Liver (tissue), 9 donors: ENCODE data around the gene AAMDC. TPM values are rescaled to one million over a fixed set of nuclear protein-coding genes. Genes with fewer than 3 reads are reported as not detected.

Experiments used
- DNase-seq: peaks from one replicate; pipeline ENCODE4 v3.0.0-alpha.2; 2017; ENCODE audit warnings: low spot score
- H3K27ac ChIP-seq, 2 donors: one replicate each; pipeline ENCODE4 v1.7.0; 2013; ENCODE audit warnings: inconsistent platforms in 2 of 2, low read length in 2 of 2, control low read depth in 1 of 2, low read depth in 1 of 2, mild to moderate bottlenecking in 1 of 2
- H3K27me3 ChIP-seq, 4 donors: one replicate each; pipeline versions ENCODE4 v1.6.1 to v1.7.0; 2013; ENCODE audit warnings: low read length in 3 of 4, inconsistent platforms in 1 of 4, mild to moderate bottlenecking in 1 of 4, moderate library complexity in 1 of 4; ENCODE audit not compliant: control insufficient read depth in 4 of 4, insufficient read depth in 4 of 4
- H3K36me3 ChIP-seq, 4 donors: one replicate each; pipeline versions ENCODE4 v1.6.1 to v1.7.0; 2013; ENCODE audit warnings: low read length in 3 of 4, mild to moderate bottlenecking in 3 of 4, low read depth in 1 of 4, moderate library complexity in 1 of 4; ENCODE audit not compliant: control insufficient read depth in 4 of 4, insufficient read depth in 3 of 4
- H3K4me1 ChIP-seq, 4 donors: one replicate each; pipeline versions ENCODE4 v1.6.1 to v1.7.0; 2013; ENCODE audit warnings: low read length in 3 of 4, mild to moderate bottlenecking in 3 of 4, moderate library complexity in 1 of 4; ENCODE audit not compliant: control insufficient read depth in 4 of 4, insufficient read depth in 4 of 4
- H3K4me3 ChIP-seq, 3 donors: one replicate each; pipeline versions ENCODE4 v1.6.1 to v1.7.0; 2013; ENCODE audit warnings: low read length in 3 of 3, control low read depth in 1 of 3, low read depth in 1 of 3, mild to moderate bottlenecking in 1 of 3
- H3K9ac ChIP-seq, 2 donors: one replicate each; pipeline ENCODE4 v1.7.0; 2013; ENCODE audit warnings: low read length in 2 of 2, mild to moderate bottlenecking in 2 of 2, moderate library complexity in 2 of 2, control low read depth in 1 of 2, low read depth in 1 of 2
- H3K9me3 ChIP-seq, 4 donors: one replicate each; pipeline versions ENCODE4 v1.6.1 to v1.7.0; 2013; ENCODE audit warnings: low read length in 3 of 4; ENCODE audit not compliant: control insufficient read depth in 4 of 4
- EGR1 ChIP-seq, 2 donors: IDR thresholded peaks; 2 replicates each; pipeline ENCODE4 v1.6.1; 2016 to 2018; ENCODE audit warnings: antibody characterized with exemption in 2 of 2, low read depth in 2 of 2
- FOXA1 ChIP-seq: IDR thresholded peaks from 2 replicates; pipeline ENCODE4 v1.6.1; 2016; ENCODE audit warnings: antibody characterized with exemption
- FOXA2 ChIP-seq: IDR thresholded peaks from 2 replicates; pipeline ENCODE4 v1.6.1; 2016; ENCODE audit warnings: antibody characterized with exemption
- GABPA ChIP-seq, 2 donors: IDR thresholded peaks in 1 of 2; conservative IDR thresholded peaks in 1 of 2; 2 replicates each; pipeline ENCODE4 v1.6.1; 2016; ENCODE audit warnings: antibody characterized with exemption in 2 of 2, mild to moderate bottlenecking in 1 of 2, moderate library complexity in 1 of 2
- HNF4A ChIP-seq, 2 donors: conservative IDR thresholded peaks; 2 replicates each; pipeline ENCODE4 v1.6.1; 2016; ENCODE audit warnings: antibody characterized with exemption in 2 of 2, mild to moderate bottlenecking in 2 of 2
- JUND ChIP-seq, 2 donors: IDR thresholded peaks; 2 replicates each; pipeline ENCODE4 v1.6.1; 2016; ENCODE audit warnings: antibody characterized with exemption in 2 of 2
- NR2F2 ChIP-seq: IDR thresholded peaks from 2 replicates; pipeline ENCODE4 v1.6.1; 2016; ENCODE audit warnings: antibody characterized with exemption
- RAD21 ChIP-seq, 2 donors: IDR thresholded peaks; 2 replicates each; pipeline ENCODE4 v1.6.1; 2016; ENCODE audit warnings: antibody characterized with exemption in 2 of 2, mild to moderate bottlenecking in 2 of 2
- TAF1 ChIP-seq: conservative IDR thresholded peaks from 2 replicates; pipeline ENCODE4 v1.6.1; 2016; ENCODE audit warnings: antibody characterized with exemption, mild to moderate bottlenecking
- YY1 ChIP-seq: IDR thresholded peaks from 2 replicates; pipeline ENCODE4 v1.6.1; 2016; ENCODE audit warnings: antibody characterized with exemption, mild to moderate bottlenecking
- WGBS: extraction: QIAGEN DNeasy Blood & Tissue Kit; methylation state at CpG from one replicate; pipeline ENCODE4 v1.1.7; 2013; 5-methylcytosine and 5-hydroxymethylcytosine counted together
- polyA plus RNA-seq, 2 donors: library from polyadenylated mRNA; stranded (reverse) in 1 of 2; unstranded in 1 of 2; fragments of 200-250 nt in 1 of 2; fragments of >200 nt in 1 of 2; fragmentation: Nextera tagmentation in 1 of 2; extraction: Ambion mirVana in 1 of 2; gene quantifications; one replicate each; pipeline versions ENCODE4 v1.2.1 to v1.2.3, GENCODE V29; 2013 to 2015
- total RNA-seq, 2 donors: library from RNA; depleted of rRNA; stranded (reverse); fragments of >200 nt; gene quantifications; one replicate each; pipeline ENCODE4 v1.2.3, GENCODE V29; 2014
- TF ChIP-seq, protein P1 (sequence below): IDR thresholded peaks from 2 replicates; pipeline ENCODE4 v1.6.1; 2016; ENCODE audit warnings: antibody characterized with exemption
- TF ChIP-seq, protein P2 (sequence below): IDR thresholded peaks from 2 replicates; pipeline ENCODE4 v1.6.1; 2016; ENCODE audit warnings: antibody characterized with exemption
- TF ChIP-seq, protein P3 (sequence below): fragments of 150-350 bp; IDR thresholded peaks from 2 replicates; pipeline ENCODE4 v1.5.1; 2017; ENCODE audit warnings: improper control_type of control experiment, low read depth, low read length; ENCODE audit not compliant: missing input control
- TF ChIP-seq, protein P4 (sequence below): IDR thresholded peaks from 2 replicates; pipeline ENCODE4 v1.6.1; 2016; ENCODE audit warnings: antibody characterized with exemption
- TF ChIP-seq, protein P5 (sequence below): IDR thresholded peaks from 2 replicates; pipeline ENCODE4 v1.6.1; 2016; ENCODE audit warnings: antibody characterized with exemption, mild to moderate bottlenecking
- donor health status: healthy.
- donor health status: healthy.
- donor health status: healthy.
- donor health status: healthy.
- donor health status: healthy.

AAMDC gene
- total and polyA plus RNA-seq, 4 donors, result 7.4 to 31.1 (median 13.7) TPM

DNA sequence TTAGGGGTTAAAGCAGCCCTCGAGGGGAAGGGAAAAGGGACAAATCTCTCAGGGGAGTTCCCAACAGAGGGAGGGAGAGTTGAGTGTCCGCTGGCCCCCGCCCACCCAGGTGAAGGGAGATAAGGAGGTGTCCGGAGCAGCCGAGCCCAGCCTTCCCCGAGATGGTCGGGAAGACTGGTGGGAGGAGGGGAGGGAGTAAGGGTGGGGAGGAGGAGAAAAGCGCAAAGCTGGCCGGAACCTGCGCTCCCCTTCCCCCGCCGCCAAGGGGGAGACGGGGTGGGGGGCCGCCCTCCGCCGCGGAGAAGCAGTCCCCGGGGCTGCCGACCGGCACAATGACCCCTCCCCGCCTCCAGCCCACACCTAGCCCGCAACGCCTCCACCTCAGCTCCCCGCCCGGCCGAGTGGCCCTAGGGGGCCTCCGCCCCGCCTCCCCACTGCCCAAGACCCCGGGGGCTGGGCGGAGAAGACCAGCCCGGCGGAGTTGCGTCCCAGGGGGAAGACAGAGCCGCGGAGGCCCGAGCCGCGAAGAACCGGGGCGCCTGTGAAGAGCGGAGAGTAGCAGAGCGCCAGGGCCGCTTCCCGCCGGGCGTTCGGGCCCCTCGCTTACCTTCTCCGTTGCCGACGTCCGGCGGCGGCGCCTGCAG is 901 bp upstream of the AAMDC start:
- peak overlapping the region; percentile 83 to 87 for H3K27ac ChIP-seq
- DNase-seq, result peak; percentile 52
- TF ChIP-seq YY1 (no peak), NR2F2 (no peak), EGR1 (IDR thresholded peaks at IDR 0.05; ENCODE audit: low read depth in 2 of 2) (no peak), RAD21 (IDR thresholded peaks at IDR 0.05) (no peak), TAF1 (no peak), GABPA (IDR thresholded peaks at IDR 0.05 in 1 of 2, conservative IDR thresholded peaks at IDR 0.05 in 1 of 2) (no peak), FOXA1 (no peak), JUND (IDR thresholded peaks at IDR 0.05) (no peak), FOXA2 (no peak), HNF4A (conservative IDR thresholded peaks at IDR 0.05) (no peak)
- TF ChIP-seq, protein P1, sequence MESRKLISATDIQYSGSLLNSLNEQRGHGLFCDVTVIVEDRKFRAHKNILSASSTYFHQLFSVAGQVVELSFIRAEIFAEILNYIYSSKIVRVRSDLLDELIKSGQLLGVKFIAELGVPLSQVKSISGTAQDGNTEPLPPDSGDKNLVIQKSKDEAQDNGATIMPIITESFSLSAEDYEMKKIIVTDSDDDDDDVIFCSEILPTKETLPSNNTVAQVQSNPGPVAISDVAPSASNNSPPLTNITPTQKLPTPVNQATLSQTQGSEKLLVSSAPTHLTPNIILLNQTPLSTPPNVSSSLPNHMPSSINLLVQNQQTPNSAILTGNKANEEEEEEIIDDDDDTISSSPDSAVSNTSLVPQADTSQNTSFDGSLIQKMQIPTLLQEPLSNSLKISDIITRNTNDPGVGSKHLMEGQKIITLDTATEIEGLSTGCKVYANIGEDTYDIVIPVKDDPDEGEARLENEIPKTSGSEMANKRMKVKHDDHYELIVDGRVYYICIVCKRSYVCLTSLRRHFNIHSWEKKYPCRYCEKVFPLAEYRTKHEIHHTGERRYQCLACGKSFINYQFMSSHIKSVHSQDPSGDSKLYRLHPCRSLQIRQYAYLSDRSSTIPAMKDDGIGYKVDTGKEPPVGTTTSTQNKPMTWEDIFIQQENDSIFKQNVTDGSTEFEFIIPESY, result no peak
- TF ChIP-seq, protein P2, sequence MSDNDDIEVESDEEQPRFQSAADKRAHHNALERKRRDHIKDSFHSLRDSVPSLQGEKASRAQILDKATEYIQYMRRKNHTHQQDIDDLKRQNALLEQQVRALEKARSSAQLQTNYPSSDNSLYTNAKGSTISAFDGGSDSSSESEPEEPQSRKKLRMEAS, result no peak
- TF ChIP-seq, protein P3, sequence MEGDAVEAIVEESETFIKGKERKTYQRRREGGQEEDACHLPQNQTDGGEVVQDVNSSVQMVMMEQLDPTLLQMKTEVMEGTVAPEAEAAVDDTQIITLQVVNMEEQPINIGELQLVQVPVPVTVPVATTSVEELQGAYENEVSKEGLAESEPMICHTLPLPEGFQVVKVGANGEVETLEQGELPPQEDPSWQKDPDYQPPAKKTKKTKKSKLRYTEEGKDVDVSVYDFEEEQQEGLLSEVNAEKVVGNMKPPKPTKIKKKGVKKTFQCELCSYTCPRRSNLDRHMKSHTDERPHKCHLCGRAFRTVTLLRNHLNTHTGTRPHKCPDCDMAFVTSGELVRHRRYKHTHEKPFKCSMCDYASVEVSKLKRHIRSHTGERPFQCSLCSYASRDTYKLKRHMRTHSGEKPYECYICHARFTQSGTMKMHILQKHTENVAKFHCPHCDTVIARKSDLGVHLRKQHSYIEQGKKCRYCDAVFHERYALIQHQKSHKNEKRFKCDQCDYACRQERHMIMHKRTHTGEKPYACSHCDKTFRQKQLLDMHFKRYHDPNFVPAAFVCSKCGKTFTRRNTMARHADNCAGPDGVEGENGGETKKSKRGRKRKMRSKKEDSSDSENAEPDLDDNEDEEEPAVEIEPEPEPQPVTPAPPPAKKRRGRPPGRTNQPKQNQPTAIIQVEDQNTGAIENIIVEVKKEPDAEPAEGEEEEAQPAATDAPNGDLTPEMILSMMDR, result no peak
- TF ChIP-seq, protein P4, sequence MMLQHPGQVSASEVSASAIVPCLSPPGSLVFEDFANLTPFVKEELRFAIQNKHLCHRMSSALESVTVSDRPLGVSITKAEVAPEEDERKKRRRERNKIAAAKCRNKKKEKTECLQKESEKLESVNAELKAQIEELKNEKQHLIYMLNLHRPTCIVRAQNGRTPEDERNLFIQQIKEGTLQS, result no peak
- TF ChIP-seq, protein P5, sequence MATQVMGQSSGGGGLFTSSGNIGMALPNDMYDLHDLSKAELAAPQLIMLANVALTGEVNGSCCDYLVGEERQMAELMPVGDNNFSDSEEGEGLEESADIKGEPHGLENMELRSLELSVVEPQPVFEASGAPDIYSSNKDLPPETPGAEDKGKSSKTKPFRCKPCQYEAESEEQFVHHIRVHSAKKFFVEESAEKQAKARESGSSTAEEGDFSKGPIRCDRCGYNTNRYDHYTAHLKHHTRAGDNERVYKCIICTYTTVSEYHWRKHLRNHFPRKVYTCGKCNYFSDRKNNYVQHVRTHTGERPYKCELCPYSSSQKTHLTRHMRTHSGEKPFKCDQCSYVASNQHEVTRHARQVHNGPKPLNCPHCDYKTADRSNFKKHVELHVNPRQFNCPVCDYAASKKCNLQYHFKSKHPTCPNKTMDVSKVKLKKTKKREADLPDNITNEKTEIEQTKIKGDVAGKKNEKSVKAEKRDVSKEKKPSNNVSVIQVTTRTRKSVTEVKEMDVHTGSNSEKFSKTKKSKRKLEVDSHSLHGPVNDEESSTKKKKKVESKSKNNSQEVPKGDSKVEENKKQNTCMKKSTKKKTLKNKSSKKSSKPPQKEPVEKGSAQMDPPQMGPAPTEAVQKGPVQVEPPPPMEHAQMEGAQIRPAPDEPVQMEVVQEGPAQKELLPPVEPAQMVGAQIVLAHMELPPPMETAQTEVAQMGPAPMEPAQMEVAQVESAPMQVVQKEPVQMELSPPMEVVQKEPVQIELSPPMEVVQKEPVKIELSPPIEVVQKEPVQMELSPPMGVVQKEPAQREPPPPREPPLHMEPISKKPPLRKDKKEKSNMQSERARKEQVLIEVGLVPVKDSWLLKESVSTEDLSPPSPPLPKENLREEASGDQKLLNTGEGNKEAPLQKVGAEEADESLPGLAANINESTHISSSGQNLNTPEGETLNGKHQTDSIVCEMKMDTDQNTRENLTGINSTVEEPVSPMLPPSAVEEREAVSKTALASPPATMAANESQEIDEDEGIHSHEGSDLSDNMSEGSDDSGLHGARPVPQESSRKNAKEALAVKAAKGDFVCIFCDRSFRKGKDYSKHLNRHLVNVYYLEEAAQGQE, result no peak
- H3K4me3 ChIP-seq, result peak overlapping the region; percentile 64 to 94 (median 89)
- H3K36me3 ChIP-seq, result no peaks in the 10 kb centered on the region
- peaks cover 6 to 48% (median 20%) of the 10 kb centered on the region in 4 donors for H3K4me1 ChIP-seq
- under 1% methylated on average over 55 of the region's 55 CpGs for WGBS
- no peaks in the 10 kb centered on the region for H3K27me3 ChIP-seq
- no peaks in the 10 kb centered on the region for H3K9me3 ChIP-seq
- peak overlapping the region; percentile 41 to 72 for H3K9ac ChIP-seq
